Uterus (tissue), 2 donors: ENCODE data around the gene PPARG.

Experiments used
- POLR2A ChIP-seq, 2 donors: fragments of 450-650 bp; IDR thresholded peaks; one replicate each; pipeline ENCODE4 v1.6.1; 2016; ENCODE audit warnings: antibody characterized with exemption in 2 of 2, mild to moderate bottlenecking in 1 of 2, moderate library complexity in 1 of 2
- TF ChIP-seq, protein P1 (sequence below), 4 experiments: fragments of 200-600 bp in 2 of 4; fragments of 450-650 bp in 2 of 4; sonication (generic) in 2 of 4; IDR thresholded peaks; one replicate each; pipeline ENCODE4 v1.5.1; 2016 to 2019; ENCODE audit warnings: antibody characterized with exemption in 4 of 4, mild to moderate bottlenecking in 2 of 4, moderate library complexity in 1 of 4

DNA sequence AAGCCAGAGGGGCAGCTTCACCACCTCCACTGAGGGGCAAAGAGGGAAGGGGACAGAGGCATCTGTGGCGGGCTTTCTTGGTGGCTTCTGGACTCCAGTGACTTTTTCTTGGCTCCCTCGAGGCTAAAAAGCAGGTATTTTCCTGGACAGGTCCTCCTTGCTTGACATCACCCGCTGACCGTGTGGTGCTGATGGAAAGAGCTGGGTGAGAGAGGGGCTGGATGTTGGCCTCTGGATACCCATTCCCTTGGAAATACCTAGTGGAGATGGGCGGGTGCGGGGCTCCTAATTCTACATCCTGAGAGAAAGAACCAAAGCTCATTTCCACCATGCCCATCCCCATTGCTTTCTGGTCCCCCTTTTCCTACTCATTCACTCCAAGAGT is 148.3 kb downstream of the PPARG start:
- TF ChIP-seq, protein P1, sequence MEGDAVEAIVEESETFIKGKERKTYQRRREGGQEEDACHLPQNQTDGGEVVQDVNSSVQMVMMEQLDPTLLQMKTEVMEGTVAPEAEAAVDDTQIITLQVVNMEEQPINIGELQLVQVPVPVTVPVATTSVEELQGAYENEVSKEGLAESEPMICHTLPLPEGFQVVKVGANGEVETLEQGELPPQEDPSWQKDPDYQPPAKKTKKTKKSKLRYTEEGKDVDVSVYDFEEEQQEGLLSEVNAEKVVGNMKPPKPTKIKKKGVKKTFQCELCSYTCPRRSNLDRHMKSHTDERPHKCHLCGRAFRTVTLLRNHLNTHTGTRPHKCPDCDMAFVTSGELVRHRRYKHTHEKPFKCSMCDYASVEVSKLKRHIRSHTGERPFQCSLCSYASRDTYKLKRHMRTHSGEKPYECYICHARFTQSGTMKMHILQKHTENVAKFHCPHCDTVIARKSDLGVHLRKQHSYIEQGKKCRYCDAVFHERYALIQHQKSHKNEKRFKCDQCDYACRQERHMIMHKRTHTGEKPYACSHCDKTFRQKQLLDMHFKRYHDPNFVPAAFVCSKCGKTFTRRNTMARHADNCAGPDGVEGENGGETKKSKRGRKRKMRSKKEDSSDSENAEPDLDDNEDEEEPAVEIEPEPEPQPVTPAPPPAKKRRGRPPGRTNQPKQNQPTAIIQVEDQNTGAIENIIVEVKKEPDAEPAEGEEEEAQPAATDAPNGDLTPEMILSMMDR (IDR thresholded peaks at IDR 0.05), result no peak
- TF ChIP-seq POLR2A (IDR thresholded peaks at IDR 0.05), result no peak
